BLaER1 treated with 17β-estradiol and CSF1 and Interleukin-3, amounts not matched to agents 10 nM and 100 nM (cell line): Measurements from ENCODE around the gene SCYGR5.
A peak's percentile ranks its signal among the peaks of the same experiment; 100 is the strongest.
"Not testable (repeated sequence)": the region's sequence is repeated elsewhere in the genome, so short reads cannot be mapped to it uniquely, and the experiment has no call there.

Experiments used
- H3K27ac ChIP-seq, 11 experiments: shearing (Covaris generic); formaldehyde crosslinking; 2 replicates each; pipeline ENCODE4 v1.8.1; 2022
- H3K27me3 ChIP-seq, 11 experiments: shearing (Covaris generic); formaldehyde crosslinking; 2 replicates each; pipeline ENCODE4 v1.8.1; 2022
- H3K36me3 ChIP-seq, 11 experiments: shearing (Covaris generic); formaldehyde crosslinking; 2 replicates each; pipeline ENCODE4 v1.8.1; 2022
- H3K4me1 ChIP-seq, 10 experiments: shearing (Covaris generic); formaldehyde crosslinking; 2 replicates each; pipeline ENCODE4 v1.8.1; 2022
- H3K4me2 ChIP-seq, 11 experiments: shearing (Covaris generic); formaldehyde crosslinking; 2 replicates each; pipeline ENCODE4 v1.8.1; 2022
- H3K4me3 ChIP-seq, 10 experiments: shearing (Covaris generic); formaldehyde crosslinking; 2 replicates each; pipeline ENCODE4 v1.8.1; 2022
- H3K9ac ChIP-seq, 11 experiments: shearing (Covaris generic); formaldehyde crosslinking; 2 replicates each; pipeline ENCODE4 v1.8.1; 2022
- H3K9me3 ChIP-seq, 11 experiments: shearing (Covaris generic); formaldehyde crosslinking; replicated peaks in 1 of 11; 2 replicates each; pipeline ENCODE4 v1.8.1; 2022
- H4K20me1 ChIP-seq, 11 experiments: shearing (Covaris generic); formaldehyde crosslinking; 2 replicates each; pipeline ENCODE4 v1.8.1; 2022
- Cebpa-rat ChIP-seq, 11 experiments: shearing (Covaris generic); IDR thresholded peaks; 2 replicates each; pipeline ENCODE4 v1.8.1; 2022

The SCYGR5 gene

DNA sequence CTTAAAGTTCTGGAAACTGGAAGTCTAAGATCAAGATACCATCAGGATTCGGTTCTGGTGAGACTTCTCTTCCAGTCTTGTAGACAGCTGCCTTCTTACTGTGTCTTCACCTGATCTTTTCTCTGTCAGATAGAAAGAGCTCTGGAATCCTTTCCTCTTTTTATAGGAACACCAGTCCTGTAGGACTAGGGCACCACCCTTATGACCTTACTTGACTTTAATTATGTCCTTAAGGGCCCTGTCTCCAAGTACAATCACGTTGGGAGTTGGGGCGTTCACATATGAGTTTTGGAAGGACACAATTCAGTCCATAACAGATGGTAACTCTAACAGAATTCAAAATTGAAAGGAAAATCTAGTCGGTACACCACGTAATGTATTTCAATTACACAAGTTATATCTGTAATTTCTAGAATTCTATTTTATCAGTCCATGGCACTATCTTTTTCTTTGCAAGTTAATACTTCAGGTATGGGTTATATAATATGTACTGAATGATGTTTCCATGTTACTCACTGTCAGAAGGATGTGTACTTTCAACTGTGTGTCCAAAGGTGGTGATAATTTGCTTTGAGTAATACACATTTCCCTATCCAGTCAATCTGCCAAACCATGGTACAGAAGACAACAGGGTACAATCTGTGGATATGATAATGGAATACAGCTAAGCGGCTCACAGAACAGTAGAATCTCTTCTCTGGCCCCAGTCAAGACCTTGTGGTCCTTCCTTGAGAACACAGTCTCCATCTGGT is 1.2 kb upstream of the SCYGR5 start:
- Histone ChIP-seq H3K36me3 (no peaks in the 10 kb centered on the region), H3K4me3 (no peak overlapping the region), H3K27me3 (no peaks in the 10 kb centered on the region), H3K4me1 (peaks cover 0 to 12% (median 6%) of the 10 kb centered on the region in 10 experiments; a peak in 8 of 20 replicates), H3K9me3 (no peaks in the 10 kb centered on the region), H4K20me1 (no peaks in the 10 kb centered on the region), H3K27ac (no peak overlapping the region), H3K9ac (no peak overlapping the region), H3K4me2 (no peak overlapping the region)
- no peak for TF ChIP-seq Cebpa-rat (IDR thresholded peaks at IDR 0.05)

DNA sequence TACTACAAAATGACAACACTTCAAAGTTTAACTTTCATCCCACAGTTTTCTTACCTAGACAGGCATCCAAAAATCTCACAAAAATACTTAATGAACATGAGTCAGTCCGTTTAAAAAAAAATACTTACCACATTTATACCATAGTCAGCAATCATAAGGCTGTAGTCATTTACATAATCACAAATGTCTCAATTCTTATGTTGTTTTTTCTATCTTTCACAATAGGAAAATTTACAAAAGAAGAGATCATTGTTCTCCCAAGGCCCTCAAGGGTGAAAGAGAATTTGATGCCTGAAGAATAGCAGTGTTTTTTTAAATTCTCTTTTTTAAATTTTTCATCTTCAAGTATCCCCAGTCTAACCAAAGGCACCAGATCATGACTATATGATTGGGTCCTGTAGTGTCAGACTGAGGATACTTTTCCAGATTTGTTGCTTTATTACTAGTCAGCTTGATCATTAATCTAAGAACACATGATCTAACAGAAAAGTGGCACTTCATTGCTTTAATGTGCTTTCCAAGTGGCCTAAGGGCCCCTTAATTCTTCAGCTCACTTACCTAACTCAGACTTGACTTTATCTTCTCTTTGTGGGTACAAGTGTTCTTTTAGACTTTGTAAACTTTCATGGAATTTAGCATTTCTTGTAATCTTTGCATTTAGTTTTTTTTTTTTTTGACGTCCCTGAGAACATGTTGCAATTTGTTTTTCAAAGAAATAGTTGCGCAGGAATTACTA is 4.7 kb downstream of the SCYGR5 start:
- H3K9ac ChIP-seq = no peak overlapping the region
- H3K36me3 ChIP-seq = no peaks in the 10 kb centered on the region
- H3K27ac ChIP-seq = no peak overlapping the region
- peaks cover 0 to 5% (median 0%) of the 10 kb centered on the region in 11 experiments; a peak in 2 of 22 replicates for H3K9me3 ChIP-seq
- no peaks in the 10 kb centered on the region for H3K27me3 ChIP-seq
- H3K4me1 ChIP-seq = peaks cover 0 to 8% (median 0%) of the 10 kb centered on the region in 10 experiments; a peak in 4 of 20 replicates
- H3K4me2 ChIP-seq = no peak overlapping the region
- no peak for TF ChIP-seq Cebpa-rat (IDR thresholded peaks at IDR 0.05)
- H4K20me1 ChIP-seq = no peaks in the 10 kb centered on the region
- no peak overlapping the region for H3K4me3 ChIP-seq

DNA sequence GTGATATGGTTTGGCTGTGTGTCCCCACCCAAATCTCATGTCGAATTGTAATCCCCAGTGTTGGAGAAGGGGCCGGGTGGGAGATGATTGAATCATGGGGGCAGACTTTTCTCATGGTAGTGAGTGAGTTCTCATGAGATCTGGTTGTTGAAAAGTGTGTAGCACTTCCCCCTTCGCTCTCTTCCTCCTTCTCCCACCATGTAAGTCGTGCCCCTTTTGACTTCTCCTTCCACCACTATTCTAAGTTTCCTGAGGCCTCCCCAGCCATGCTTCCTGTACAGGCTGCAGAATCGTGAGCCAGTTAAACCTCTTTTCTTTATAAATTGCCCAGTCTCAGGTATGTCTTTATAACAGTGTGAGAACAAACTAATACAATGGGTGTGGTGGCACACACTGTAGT is 7.0 kb downstream of the SCYGR5 start:
- H3K4me1 ChIP-seq, H3K9ac ChIP-seq, H3K36me3 ChIP-seq, H3K27me3 ChIP-seq, H3K4me3 ChIP-seq, H3K9me3 ChIP-seq, H4K20me1 ChIP-seq, H3K27ac ChIP-seq: not testable (repeated sequence)
- peak overlapping the region in 4 of 11 experiments; percentile 2 to 35 (median 15); a peak in 4 of 22 replicates for H3K4me2 ChIP-seq

DNA sequence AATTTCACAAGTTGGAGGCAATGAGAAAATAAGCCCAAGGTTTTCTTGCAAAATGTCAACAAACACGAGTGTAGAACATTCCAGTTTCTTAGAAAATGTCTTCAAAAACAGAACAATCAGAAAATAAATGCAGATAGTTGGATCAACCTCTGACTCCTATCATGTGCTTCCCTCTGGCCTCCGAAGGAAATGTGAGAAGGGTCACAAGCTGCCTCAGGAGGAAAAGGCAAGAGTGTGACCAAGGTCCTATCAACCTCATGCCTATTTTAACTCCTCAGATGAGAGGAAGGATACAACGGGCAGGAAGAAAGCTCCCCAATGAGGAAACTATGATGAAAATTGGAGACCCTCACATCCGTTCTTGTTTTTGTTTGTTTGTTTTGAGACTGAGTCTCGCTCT is 7.9 kb downstream of the SCYGR5 start:
- no peak for TF ChIP-seq Cebpa-rat (IDR thresholded peaks at IDR 0.05)
- peaks cover 0 to 5% (median 0%) of the 10 kb centered on the region in 11 experiments; a peak in 2 of 22 replicates for H3K9me3 ChIP-seq
- H3K4me3 ChIP-seq = no peak overlapping the region
- H3K4me2 ChIP-seq = peak overlapping the region in 1 of 11 experiments; percentile 16; a peak in 2 of 22 replicates
- peaks cover 0 to 8% (median 0%) of the 10 kb centered on the region in 10 experiments; a peak in 4 of 20 replicates for H3K4me1 ChIP-seq
- no peaks in the 10 kb centered on the region for H3K27me3 ChIP-seq
- no peaks in the 10 kb centered on the region for H3K36me3 ChIP-seq
- H3K27ac ChIP-seq = no peak overlapping the region
- H3K9ac ChIP-seq = no peak overlapping the region
- H4K20me1 ChIP-seq = no peaks in the 10 kb centered on the region

DNA sequence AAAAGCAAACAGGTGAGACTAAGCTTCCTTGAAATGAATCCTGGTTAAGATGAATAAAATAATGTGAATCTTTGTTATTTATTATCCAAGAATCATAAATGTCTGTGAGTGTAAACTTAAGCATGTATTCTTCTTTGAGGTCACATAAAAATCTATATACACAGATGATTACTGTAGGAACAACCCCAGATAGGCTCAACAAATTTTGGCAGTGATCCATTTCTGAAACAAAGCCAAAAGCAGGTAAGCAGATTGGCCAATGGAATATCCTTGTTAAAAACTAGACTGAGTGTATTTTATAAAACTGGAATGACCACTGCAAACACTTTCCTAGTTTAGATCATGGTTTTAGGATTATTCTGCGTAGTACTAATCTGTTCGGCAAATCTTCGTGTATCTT is 11.3 kb downstream of the SCYGR5 start:
- H3K4me1 ChIP-seq = peaks cover 0 to 8% (median 0%) of the 10 kb centered on the region in 10 experiments; a peak in 4 of 20 replicates
- H3K36me3 ChIP-seq = no peaks in the 10 kb centered on the region

DNA sequence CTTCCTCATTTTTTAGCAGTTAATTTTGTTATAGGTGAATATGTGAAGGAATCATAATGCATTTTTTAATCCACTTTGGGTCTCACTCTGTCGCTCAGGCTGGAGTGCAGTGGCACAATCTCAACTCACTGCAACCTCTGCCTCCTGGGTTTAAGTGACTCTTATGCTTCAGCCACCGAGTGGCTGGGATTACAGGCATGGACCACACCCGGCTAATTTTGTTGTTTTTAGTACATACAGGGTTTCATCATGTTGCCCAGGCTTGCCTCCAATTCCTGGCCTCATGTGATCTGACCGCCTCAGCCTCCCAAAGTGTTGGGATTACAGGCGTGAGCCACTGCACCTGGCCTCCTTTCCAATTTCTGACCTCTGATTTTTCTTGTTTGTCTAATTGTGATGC is 17.7 kb downstream of the SCYGR5 start:
- TF ChIP-seq Cebpa-rat (IDR thresholded peaks at IDR 0.05) = no peak
- Histone ChIP-seq H3K4me3 (no peak overlapping the region), H4K20me1 (no peaks in the 10 kb centered on the region), H3K9me3 (no peaks in the 10 kb centered on the region), H3K9ac (no peak overlapping the region), H3K27ac (no peak overlapping the region), H3K4me1 (no peaks in the 10 kb centered on the region), H3K27me3 (no peaks in the 10 kb centered on the region), H3K4me2 (no peak overlapping the region), H3K36me3 (no peaks in the 10 kb centered on the region)

More for the DNA sequence above, 11.3 kb downstream of the SCYGR5 start:
- TF ChIP-seq Cebpa-rat (IDR thresholded peaks at IDR 0.05) = no peak
- Histone ChIP-seq H3K27me3 (no peaks in the 10 kb centered on the region), H3K27ac (no peak overlapping the region), H3K9ac (no peak overlapping the region), H3K9me3 (peaks cover 0 to 5% (median 0%) of the 10 kb centered on the region in 11 experiments; a peak in 2 of 22 replicates), H4K20me1 (no peaks in the 10 kb centered on the region), H3K4me3 (no peak overlapping the region), H3K4me2 (no peak overlapping the region)

DNA sequence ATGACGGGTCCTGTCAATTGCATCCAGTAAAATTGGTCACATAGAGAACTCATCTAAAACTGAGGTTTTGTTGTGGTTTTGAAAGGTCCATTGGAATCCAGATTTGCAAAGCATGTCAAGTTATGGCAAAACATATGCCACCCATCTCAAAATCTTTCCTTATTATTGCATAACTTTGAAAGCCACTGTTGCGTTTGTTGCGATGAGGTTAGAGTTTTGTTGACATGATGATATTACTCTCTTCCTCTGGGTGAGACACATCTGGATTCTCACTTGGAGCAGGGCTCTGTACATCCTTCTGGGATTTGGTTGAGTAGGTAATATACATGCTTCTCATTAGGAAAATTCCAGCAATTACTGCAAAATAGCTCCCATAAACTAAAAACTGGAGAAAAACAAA is 20.6 kb downstream of the SCYGR5 start:
- Histone ChIP-seq H3K4me3 (no peak overlapping the region), H3K36me3 (no peaks in the 10 kb centered on the region), H3K9me3 (no peaks in the 10 kb centered on the region), H3K4me2 (no peak overlapping the region), H3K27me3 (no peaks in the 10 kb centered on the region), H3K9ac (no peak overlapping the region), H4K20me1 (no peaks in the 10 kb centered on the region), H3K4me1 (no peaks in the 10 kb centered on the region), H3K27ac (no peak overlapping the region)
- peak in 2 of 11 experiments; percentile 14 to 51; a peak in 2 of 22 replicates for TF ChIP-seq Cebpa-rat (IDR thresholded peaks at IDR 0.05)

DNA sequence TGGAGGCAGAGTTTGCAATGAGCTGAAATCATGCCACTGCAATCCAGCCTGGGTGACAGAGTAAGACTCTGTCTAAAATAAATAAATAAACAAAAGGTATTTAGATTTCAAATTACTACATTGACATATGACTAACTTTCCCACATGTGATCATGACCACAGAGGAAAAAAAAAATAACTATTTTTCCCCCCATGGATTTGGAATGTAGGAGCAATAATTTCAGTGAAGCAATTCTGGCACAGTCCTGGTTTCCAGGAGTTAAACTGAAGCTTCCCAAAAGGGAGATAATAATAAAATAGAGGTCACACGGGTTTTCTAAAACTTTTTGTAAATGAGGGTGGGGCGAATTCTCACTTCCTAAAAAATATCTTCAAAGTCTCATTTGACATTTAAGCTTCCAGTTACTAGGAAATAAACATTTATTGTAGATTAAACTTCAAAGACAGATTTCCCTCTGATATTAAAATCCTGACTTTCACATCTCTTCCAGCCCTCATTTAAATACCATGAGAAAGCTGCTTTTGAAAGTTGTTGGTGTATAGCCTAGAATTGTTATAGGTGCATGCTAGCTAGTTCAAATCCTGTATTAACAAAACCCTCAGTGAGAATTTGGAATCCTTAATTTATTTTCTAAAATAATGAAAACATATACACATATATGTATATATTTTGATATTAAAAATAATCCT is 30.5 kb downstream of the SCYGR5 start:
- no peaks in the 10 kb centered on the region for H4K20me1 ChIP-seq
- peaks cover 0 to 1% (median 0%) of the 10 kb centered on the region in 11 experiments; a peak in 1 of 22 replicates for H3K9me3 ChIP-seq
- no peak overlapping the region for H3K4me3 ChIP-seq
- TF ChIP-seq Cebpa-rat (IDR thresholded peaks at IDR 0.05) = no peak
- peak overlapping the region in 3 of 11 experiments; percentile 43 to 62 (median 59); a peak in 5 of 22 replicates for H3K4me2 ChIP-seq
- no peaks in the 10 kb centered on the region for H3K27me3 ChIP-seq
- H3K4me1 ChIP-seq = peaks cover 0 to 13% (median 10%) of the 10 kb centered on the region in 10 experiments; a peak in 14 of 20 replicates
- no peak overlapping the region for H3K27ac ChIP-seq
- no peak overlapping the region for H3K9ac ChIP-seq
- H3K36me3 ChIP-seq = no peaks in the 10 kb centered on the region

DNA sequence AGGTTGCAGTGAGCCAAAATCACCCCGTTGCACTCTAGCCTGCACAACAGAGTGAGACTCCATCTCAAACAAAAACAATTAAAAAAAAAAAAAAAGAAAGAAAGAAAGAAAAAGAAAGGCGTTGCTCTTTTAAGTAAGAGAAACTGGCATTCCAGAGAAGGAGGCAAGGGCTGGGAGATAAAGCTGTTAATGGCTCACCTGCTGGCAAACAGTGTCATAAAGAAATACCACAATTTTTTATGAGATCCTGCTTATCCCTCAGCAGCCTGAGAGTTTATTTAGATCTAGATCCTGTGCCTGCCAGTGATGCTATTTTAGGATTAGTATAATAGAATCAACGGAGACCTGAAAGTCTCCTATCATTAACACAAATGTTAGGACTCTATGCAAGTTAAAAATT is 35.0 kb downstream of the SCYGR5 start:
- Histone ChIP-seq H4K20me1 (no peaks in the 10 kb centered on the region), H3K27me3 (no peaks in the 10 kb centered on the region), H3K9me3 (peaks cover 0 to 7% (median 0%) of the 10 kb centered on the region in 11 experiments; a peak in 1 of 22 replicates)

More for the DNA sequence above, 35.0 kb downstream of the SCYGR5 start:
- Histone ChIP-seq H3K27ac (no peak overlapping the region), H3K9ac (no peak overlapping the region), H3K4me1 (peaks cover 0 to 13% (median 9%) of the 10 kb centered on the region in 10 experiments; a peak in 14 of 20 replicates), H3K4me3 (no peak overlapping the region), H3K4me2 (no peak overlapping the region), H3K36me3 (no peaks in the 10 kb centered on the region)
- TF ChIP-seq Cebpa-rat (IDR thresholded peaks at IDR 0.05) = no peak
